HAP-1 (cell line): ENCODE data around the gene TAOK1.

ENCODE experiments used
- DNase-seq, 2 experiments: peaks; one replicate each; pipeline ENCODE4 v3.0.0-alpha.2; 2016 to 2020; ENCODE audit warnings: low spot score in 2 of 2
- H3K27me3 ChIP-seq: fragments of 250-450 bp; sonication (Bioruptor Pico); 2 replicates; pipeline ENCODE4 v1.5.1; 2020; ENCODE audit warnings: low read depth, mild to moderate bottlenecking, moderate library complexity
- H3K36me3 ChIP-seq: fragments of 250-450 bp; sonication (Bioruptor Pico); replicated peaks from 2 replicates; pipeline ENCODE4 v1.5.1; 2020; ENCODE audit warnings: mild to moderate bottlenecking
- H3K4me1 ChIP-seq: fragments of 250-450 bp; sonication (Bioruptor Pico); 2 replicates; pipeline ENCODE4 v1.5.1; 2020; ENCODE audit warnings: mild to moderate bottlenecking
- H3K4me3 ChIP-seq: fragments of 250-450 bp; sonication (Bioruptor Pico); 2 replicates; pipeline ENCODE4 v1.5.1; 2020; ENCODE audit warnings: mild to moderate bottlenecking, moderate library complexity
- H3K9me3 ChIP-seq: fragments of 250-450 bp; sonication (Bioruptor Pico); 2 replicates; pipeline ENCODE4 v1.5.1; 2020; ENCODE audit warnings: mild to moderate bottlenecking, moderate library complexity
- in situ Hi-C: fragments of 300-500 bp; cut with MboI; formaldehyde crosslinking; loops from 3 replicates; pipeline ENCODE4 v1.14.3; 2020; ENCODE audit warnings: low sequenced_read_pairs, inconsistent platforms, mixed read lengths

Gene TAOK1

GRCh38 chr17:29483503-29483902 is 93.3 kb downstream of the TAOK1 start:
- no peaks in the 10 kb centered on the region for H3K27me3 ChIP-seq
- H3K36me3 ChIP-seq: peaks cover 11% of the 10 kb centered on the region
- in situ Hi-C loops: no loop called here
- no peaks in the 10 kb centered on the region for H3K9me3 ChIP-seq
- H3K4me1 ChIP-seq: no peaks in the 10 kb centered on the region
- H3K4me3 ChIP-seq: no peak overlapping the region
- DNase-seq: no peak

GRCh38 chr17:29495011-29495410 is 104.8 kb downstream of the TAOK1 start:
- Histone ChIP-seq H3K4me3 (no peak overlapping the region), H3K4me1 (no peaks in the 10 kb centered on the region), H3K27me3 (no peaks in the 10 kb centered on the region), H3K9me3 (no peaks in the 10 kb centered on the region), H3K36me3 (peaks cover 23% of the 10 kb centered on the region)
- in situ Hi-C loops: no loop called here
- no peak for DNase-seq

- Histone ChIP-seq H3K4me3 (no peak overlapping the region), H3K9me3 (no peaks in the 10 kb centered on the region), H3K36me3 (peaks cover 34% of the 10 kb centered on the region), H3K4me1 (no peaks in the 10 kb centered on the region), H3K27me3 (no peaks in the 10 kb centered on the region)
- no peak for DNase-seq
- in situ Hi-C loops: no loop called here
Measured at GRCh38 chr17:29504711-29505110, 114.5 kb downstream of the TAOK1 start.

GRCh38 chr17:29505836-29506235 is 115.7 kb downstream of the TAOK1 start:
- H3K27me3 ChIP-seq: no peaks in the 10 kb centered on the region
- peaks cover 43% of the 10 kb centered on the region for H3K36me3 ChIP-seq
- in situ Hi-C loops: no loop called here
- H3K4me1 ChIP-seq: no peaks in the 10 kb centered on the region
- no peaks in the 10 kb centered on the region for H3K9me3 ChIP-seq
- no peak for DNase-seq
- no peak overlapping the region for H3K4me3 ChIP-seq

- peaks cover 38% of the 10 kb centered on the region for H3K36me3 ChIP-seq
- in situ Hi-C loops: no loop called here
- H3K9me3 ChIP-seq: no peaks in the 10 kb centered on the region
- H3K27me3 ChIP-seq: no peaks in the 10 kb centered on the region
- no peak for DNase-seq
- no peak overlapping the region for H3K4me3 ChIP-seq
- H3K4me1 ChIP-seq: no peaks in the 10 kb centered on the region
Measured at GRCh38 chr17:29510953-29511352, 120.8 kb downstream of the TAOK1 start.

GRCh38 chr17:29514792-29515191 is 124.6 kb downstream of the TAOK1 start:
- H3K36me3 ChIP-seq: peaks cover 52% of the 10 kb centered on the region

GRCh38 chr17:29518359-29518758 is 128.2 kb downstream of the TAOK1 start:
- in situ Hi-C loops: no loop called here
- Histone ChIP-seq H3K9me3 (no peaks in the 10 kb centered on the region), H3K4me1 (no peaks in the 10 kb centered on the region), H3K36me3 (peaks cover 50% of the 10 kb centered on the region), H3K27me3 (no peaks in the 10 kb centered on the region), H3K4me3 (no peak overlapping the region)
- DNase-seq: no peak

More at GRCh38 chr17:29514792-29515191, 124.6 kb downstream of the TAOK1 start:
- DNase-seq: no peak
- in situ Hi-C loops: no loop called here
- H3K4me3 ChIP-seq: no peak overlapping the region
- H3K9me3 ChIP-seq: no peaks in the 10 kb centered on the region
- H3K4me1 ChIP-seq: no peaks in the 10 kb centered on the region
- no peaks in the 10 kb centered on the region for H3K27me3 ChIP-seq

- no peak for DNase-seq
- H3K4me3 ChIP-seq: no peak overlapping the region
- no peaks in the 10 kb centered on the region for H3K9me3 ChIP-seq
- in situ Hi-C loops: no loop called here
- H3K4me1 ChIP-seq: no peaks in the 10 kb centered on the region
- H3K36me3 ChIP-seq: peaks cover 28% of the 10 kb centered on the region
- H3K27me3 ChIP-seq: no peaks in the 10 kb centered on the region
Measured at GRCh38 chr17:29524692-29525091, 134.5 kb downstream of the TAOK1 start.

GRCh38 chr17:29526322-29526721 is 136.2 kb downstream of the TAOK1 start:
- no peak overlapping the region for H3K4me3 ChIP-seq
- in situ Hi-C loops: no loop called here
- H3K36me3 ChIP-seq: peaks cover 36% of the 10 kb centered on the region
- no peaks in the 10 kb centered on the region for H3K4me1 ChIP-seq
- no peaks in the 10 kb centered on the region for H3K9me3 ChIP-seq
- DNase-seq: no peak
- no peaks in the 10 kb centered on the region for H3K27me3 ChIP-seq

- DNase-seq: no peak
- in situ Hi-C loops: loop anchor here (10.0 kb wide), 1 partner anchor 159 kb away; no protein-coding TSS in a partner anchor
- Histone ChIP-seq H3K4me3 (no peak overlapping the region), H3K9me3 (no peaks in the 10 kb centered on the region), H3K36me3 (peaks cover 61% of the 10 kb centered on the region), H3K4me1 (no peaks in the 10 kb centered on the region), H3K27me3 (no peaks in the 10 kb centered on the region)
Measured at GRCh38 chr17:29533976-29534375, 143.8 kb downstream of the TAOK1 start.

- peaks cover 18% of the 10 kb centered on the region for H3K36me3 ChIP-seq
- in situ Hi-C loops: no loop called here
Measured at GRCh38 chr17:29544066-29544465, 153.9 kb downstream of the TAOK1 start.

GRCh38 chr17:29546085-29546484 is 155.9 kb downstream of the TAOK1 start:
- DNase-seq: no peak
- no peaks in the 10 kb centered on the region for H3K9me3 ChIP-seq
- in situ Hi-C loops: no loop called here
- no peaks in the 10 kb centered on the region for H3K27me3 ChIP-seq
- H3K4me3 ChIP-seq: no peak overlapping the region
- H3K4me1 ChIP-seq: 0 out of 2 replicates have a peak, but pooled peaks cover 2% of the 10 kb centered on the region
- H3K36me3 ChIP-seq: peaks cover 18% of the 10 kb centered on the region

More at GRCh38 chr17:29544066-29544465, 153.9 kb downstream of the TAOK1 start:
- no peaks in the 10 kb centered on the region for H3K9me3 ChIP-seq
- no peak overlapping the region for H3K4me3 ChIP-seq
- no peaks in the 10 kb centered on the region for H3K27me3 ChIP-seq
- DNase-seq: no peak
- H3K4me1 ChIP-seq: 0 out of 2 replicates have a peak, but pooled peaks cover 2% of the 10 kb centered on the region

GRCh38 chr17:29546830-29547229 is 156.7 kb downstream of the TAOK1 start:
- in situ Hi-C loops: no loop called here
- DNase-seq: no peak
- Histone ChIP-seq H3K4me3 (no peak overlapping the region), H3K27me3 (no peaks in the 10 kb centered on the region), H3K9me3 (no peaks in the 10 kb centered on the region), H3K4me1 (0 out of 2 replicates have a peak, but pooled peaks cover 2% of the 10 kb centered on the region), H3K36me3 (peaks cover 18% of the 10 kb centered on the region)

- in situ Hi-C loops: no loop called here
Measured at GRCh38 chr17:29549177-29549923, 159.2 kb downstream of the TAOK1 start.

More at GRCh38 chr17:29549177-29549923, 159.2 kb downstream of the TAOK1 start:
- H3K9me3 ChIP-seq: no peaks in the 10 kb centered on the region
- peak; percentile 15 to 63 for DNase-seq
- no peaks in the 10 kb centered on the region; the same call in 1 of the 2 replicates for H3K36me3 ChIP-seq
- H3K4me1 ChIP-seq: 0 out of 2 replicates have a peak, but pooled peaks cover 2% of the 10 kb centered on the region
- H3K27me3 ChIP-seq: no peaks in the 10 kb centered on the region
- H3K4me3 ChIP-seq: no peak overlapping the region
